GM19099 (cell line): ENCODE data around the gene CFAP20DC.

Experiments
- POLR2A ChIP-seq: IDR thresholded peaks from 3 replicates; pipeline ENCODE4 v1.6.1; 2011; ENCODE audit warnings: low read depth; ENCODE audit not compliant: insufficient read length; ENCODE audit errors: extremely low read depth

The CFAP20DC gene

DNA sequence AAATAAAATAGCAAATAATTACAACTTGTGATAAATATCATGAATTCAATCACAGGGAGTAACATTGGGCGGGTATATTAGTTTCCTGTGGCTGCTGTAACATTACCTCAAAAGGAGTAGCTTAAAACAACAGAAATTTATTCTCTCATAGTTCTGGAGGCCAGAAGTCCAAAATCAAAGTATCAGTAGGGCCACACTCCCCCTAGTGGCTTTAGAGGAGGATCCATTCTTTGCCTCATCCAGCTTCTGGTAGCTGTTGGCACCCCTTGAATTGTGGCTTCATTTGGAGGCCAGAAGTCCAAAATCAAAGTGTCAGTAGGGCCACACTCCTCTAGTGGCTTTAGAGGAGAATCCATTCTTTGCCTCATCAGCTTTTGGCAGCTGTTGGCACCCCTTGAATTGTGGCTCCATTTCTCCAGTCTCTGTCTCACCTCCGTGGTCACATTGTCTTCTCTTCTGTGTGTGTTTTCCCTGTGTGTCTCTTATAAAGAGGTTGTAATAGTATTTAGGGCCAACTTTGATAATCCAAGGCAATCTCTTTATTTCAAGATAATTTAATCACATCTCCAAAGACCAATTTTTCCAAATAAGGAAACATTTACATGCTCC lies 3.1 kb upstream of the CFAP20DC start:
- no peak for TF ChIP-seq POLR2A

DNA sequence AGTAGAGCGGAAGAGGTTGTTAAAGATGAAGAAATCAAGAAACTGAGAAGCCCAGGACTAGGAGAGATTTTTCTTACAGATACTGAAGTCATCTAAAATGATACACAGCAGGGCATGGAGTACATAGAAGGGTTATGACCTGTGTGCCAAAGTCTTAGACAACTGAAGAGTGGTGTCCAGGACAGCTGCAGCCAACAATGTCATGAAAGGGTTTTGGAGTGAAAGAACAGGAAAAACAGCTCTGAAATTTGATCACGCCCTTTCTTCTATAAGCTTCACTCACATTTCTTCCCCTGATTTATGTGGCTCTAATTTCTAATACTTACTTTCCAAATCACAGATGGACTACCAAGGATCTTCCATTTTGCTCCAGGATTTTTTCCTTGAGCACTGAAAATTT lies 3.0 kb downstream of the CFAP20DC start:
- TF ChIP-seq POLR2A, result no peak

GRCh38 chr3:59043391-59043790 lies 6.4 kb downstream of the CFAP20DC start:
- TF ChIP-seq POLR2A, result no peak

DNA sequence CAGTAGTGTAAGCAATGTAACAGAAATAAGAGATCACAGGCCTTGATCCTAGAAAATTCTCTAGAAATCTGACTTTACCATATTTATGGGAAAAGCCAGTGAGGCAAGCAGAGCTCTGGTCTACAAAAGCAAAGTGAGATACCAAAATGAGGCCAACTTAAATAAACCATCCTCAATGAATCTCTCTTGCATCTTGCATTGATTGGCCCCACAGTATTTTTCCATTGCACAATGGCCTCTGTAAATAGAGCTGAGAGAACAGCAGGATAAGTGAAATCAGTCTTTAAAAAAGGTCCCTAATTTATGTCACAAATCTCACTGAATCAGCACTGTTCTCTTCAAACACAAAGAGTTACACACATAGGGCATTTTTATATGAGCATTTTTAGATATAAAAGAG lies 8.9 kb downstream of the CFAP20DC start:
- no peak for TF ChIP-seq POLR2A

GRCh38 chr3:59027607-59028006 lies 22.2 kb downstream of the CFAP20DC start:
- no peak for TF ChIP-seq POLR2A

DNA sequence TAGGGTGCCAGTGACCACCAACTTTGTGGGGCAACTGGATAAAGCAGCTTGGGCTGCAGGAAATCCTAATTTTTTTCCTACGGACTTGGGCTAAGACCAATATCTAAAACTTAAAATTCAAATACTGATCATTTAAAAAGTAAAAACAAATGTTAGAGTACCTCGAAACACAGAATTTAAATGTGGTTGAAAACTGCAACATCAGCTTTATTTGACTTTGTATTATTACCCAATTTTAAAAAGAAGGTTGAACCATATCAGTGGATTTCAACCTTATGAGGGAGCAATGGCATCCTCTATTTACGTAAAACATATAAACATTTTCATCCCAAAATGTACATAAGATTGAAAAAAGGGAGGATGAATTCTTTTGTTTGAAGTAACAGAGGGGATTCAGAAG lies 26.2 kb downstream of the CFAP20DC start:
- no peak for TF ChIP-seq POLR2A

DNA sequence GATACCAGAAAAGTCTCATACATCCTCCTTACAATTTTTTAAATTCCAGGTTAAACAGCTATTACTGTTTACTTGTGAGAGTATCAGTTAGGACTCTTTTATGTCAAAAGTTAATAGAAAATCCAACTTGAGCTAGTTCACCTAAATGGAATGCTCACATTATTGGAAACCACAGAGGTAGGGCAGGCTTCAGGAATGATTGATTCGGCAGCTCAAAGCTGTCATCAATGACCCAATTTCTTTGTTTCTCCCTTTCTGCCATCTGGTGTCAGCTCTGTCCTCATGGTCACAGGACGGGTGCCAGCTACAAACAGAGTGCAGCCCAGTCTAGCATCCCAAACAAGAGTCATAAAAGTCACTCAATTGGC lies 32.2 kb downstream of the CFAP20DC start:
- TF ChIP-seq POLR2A, result no peak

DNA sequence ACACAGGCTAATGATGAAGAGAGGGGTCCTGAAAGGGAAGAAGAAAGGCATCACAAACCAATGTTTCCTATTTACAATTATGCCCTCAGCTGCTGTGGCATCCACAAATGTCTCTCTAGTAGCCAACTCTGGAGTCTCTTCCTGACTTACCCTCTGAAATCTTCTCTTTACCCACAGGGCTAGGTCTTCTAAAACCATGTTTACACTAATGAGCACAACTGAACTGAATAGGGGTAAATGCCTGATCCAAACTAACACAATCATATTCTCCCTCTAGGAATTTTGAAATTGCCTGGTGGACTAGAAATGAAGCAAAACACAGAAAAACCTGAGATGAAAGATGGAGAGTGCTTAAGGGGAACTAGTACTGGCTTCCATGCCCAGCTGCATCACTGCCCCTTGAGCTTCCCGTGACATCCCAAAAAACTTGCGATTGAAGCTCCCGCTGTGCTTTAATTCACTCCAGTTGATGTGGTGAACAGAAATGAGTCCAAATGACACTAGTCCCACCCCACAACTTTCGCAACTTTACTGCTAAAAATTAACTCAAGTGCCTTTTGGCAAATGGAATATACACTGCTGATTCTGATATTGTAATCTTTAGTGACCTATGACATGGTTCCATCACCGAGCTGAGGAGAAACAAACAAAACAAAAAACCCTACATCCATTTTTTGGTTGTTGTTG lies 32.8 kb downstream of the CFAP20DC start:
- TF ChIP-seq POLR2A, result no peak

GRCh38 chr3:59013611-59014010 lies 36.2 kb downstream of the CFAP20DC start:
- no peak for TF ChIP-seq POLR2A

DNA sequence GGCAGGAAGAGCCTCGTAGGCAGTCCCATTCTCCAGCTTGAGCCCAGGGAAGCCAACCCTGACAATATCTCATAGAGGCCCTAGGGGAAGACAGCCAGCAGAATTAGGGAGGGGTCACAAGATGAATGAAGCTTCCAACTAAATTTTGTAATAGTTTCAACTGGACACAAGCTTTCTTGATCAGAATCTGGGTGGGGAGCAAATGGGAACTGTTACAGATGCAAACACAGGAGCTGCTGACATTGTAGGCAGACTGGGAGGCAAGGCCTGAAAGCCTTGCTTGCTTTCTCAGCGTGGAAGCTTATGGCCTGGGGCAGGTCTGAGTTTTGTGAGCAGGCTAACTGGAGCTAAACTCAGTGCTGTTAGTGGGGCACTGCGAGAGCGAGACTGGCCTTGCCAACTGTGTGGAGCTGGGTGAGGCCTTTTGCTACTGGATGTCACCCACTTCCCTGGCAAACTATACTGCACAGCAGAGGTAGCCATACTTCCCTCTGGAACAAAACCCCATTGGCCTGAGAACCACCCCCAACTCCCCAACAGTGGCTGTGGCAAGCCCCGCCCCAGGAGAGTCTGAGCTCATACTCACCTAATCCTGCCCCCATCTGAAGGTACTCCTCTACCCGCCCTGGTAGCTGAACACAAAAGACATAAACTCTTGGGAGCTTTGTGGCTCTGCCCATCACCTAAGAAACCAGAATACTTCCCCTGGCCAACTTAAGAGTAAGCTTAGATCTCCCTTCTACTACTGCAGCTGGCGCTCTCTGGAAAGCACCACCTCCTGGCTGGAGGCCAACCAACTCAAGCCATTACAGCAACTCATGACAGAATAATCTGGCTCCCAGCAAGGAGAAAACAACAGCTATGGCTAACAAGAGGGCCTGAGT lies 42.9 kb downstream of the CFAP20DC start:
- no peak for TF ChIP-seq POLR2A

GRCh38 chr3:59001675-59002074 lies 48.1 kb downstream of the CFAP20DC start:
- TF ChIP-seq POLR2A, result no peak

DNA sequence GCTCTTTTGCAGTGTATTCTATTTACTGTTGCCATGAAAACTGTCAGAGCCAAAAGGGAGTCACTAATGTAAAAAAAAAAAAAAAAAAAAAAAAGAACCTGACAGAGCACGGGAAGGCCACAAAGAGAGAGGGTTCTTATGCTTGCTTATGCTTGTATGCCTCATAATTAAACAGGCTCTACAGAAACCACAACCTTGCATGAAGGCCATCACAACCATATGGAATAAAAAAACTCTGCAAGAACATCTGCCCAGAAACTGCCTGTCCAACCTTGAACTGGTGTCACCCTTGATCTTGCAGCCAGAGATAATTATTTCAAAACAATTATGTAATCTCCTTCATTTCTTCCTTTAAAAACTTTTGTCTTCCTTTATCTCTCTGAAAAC lies 50.1 kb downstream of the CFAP20DC start:
- no peak for TF ChIP-seq POLR2A

GRCh38 chr3:58999134-58999773 lies 50.6 kb downstream of the CFAP20DC start:
- TF ChIP-seq POLR2A, result no peak

- no peak for TF ChIP-seq POLR2A
Measured at GRCh38 chr3:58998476-58999117, 51.2 kb downstream of the CFAP20DC start.

- TF ChIP-seq POLR2A, result no peak
Measured at GRCh38 chr3:58996730-58997129, 53.1 kb downstream of the CFAP20DC start.

- no peak for TF ChIP-seq POLR2A
Measured at GRCh38 chr3:58994746-58995330, 55.0 kb downstream of the CFAP20DC start.
